Esophagus mucosa (tissue), 1 donor: ENCODE data around the gene DOCK3. TPM values are rescaled to one million over a fixed set of nuclear protein-coding genes. Genes with fewer than 3 reads are reported as not detected.
"Not testable (repeated sequence)": the region's sequence is repeated elsewhere in the genome, so short reads cannot be mapped to it uniquely, and the experiment has no call there.

ENCODE experiments used
- ATAC-seq: fragments of 200-7000 bp; cut with Tn5 transposase; one replicate; pipeline ENCODE4 v1.9.1; 2020
- total RNA-seq: library from RNA; stranded (reverse); gene quantifications from one replicate; pipeline ENCODE4 v1.2.4, GENCODE V29; 2023
- donor health status: DM: yes; HTN: yes; CAD: no.

Gene DOCK3
- total RNA-seq, 1 donor from 2014 or later, result 0.84 TPM

DNA sequence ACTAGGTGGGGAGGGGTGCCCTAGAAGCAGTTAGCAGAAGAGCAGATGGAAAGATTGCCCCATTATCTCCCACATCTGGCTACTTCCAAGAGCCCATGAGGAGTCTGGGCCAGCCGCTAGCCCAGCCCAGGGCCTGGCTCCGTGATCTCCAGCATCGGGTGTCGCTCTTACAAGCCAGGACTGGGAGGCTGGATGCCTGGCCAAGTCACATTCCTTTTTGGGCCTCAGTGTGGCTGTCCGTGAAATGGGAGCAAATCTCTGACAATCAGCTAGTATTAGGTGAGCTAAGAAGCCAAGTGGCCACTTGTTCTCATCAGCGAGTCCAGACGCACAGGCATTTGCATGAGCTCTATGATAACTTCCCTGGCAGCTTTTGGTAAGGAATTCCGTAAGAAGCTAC is 23.3 kb upstream of the DOCK3 start:
- no peak for ATAC-seq

DNA sequence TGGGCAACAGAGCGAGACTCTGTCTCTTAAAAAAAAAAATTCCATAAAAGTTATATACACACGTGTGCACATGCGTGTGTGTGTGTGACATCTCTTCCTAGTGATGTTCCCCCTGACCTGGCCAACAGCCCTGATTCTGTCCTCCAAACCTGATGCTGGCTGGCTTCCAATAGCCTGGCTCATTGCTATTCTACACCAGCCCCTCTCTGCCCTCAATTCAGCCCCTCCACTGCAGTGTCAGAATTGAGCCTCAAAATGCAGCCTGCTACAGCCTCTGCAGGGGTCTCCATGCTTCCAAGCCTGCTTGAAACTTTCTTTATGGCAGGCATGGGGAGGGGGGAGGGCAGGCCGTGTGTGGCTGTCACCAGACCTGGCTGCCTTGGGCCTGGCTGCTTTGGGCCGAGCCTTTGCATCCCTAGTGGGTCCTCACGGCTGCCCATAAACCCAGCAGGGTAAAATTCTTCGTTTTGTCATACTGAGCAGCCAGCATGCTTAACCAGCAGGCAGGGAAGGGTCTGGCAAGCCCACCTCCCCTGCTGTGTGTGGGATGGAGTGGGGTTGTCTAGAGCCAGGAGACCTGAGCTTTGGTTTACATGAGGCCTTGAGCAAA is 22.7 kb upstream of the DOCK3 start:
- no peak for ATAC-seq

DNA sequence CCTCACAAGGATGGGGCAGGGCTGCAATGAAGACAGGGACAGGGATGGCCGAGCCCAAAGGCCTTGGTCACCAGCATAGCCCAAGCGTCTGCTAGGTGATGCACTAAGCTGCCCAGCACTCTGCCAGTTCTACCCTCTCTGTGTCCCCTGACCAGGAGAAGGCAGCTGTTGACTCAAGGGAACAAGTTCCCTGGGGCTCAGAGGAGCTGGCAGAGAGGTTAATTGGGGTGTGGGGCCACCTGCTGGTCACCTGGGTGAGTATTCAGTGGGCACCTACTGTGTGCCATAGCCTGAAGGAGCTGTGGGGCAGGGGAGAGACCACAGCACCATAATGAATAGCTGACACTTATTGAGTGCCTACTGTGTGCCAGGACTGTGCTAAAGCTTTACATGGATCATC is 22.0 kb upstream of the DOCK3 start:
- ATAC-seq, result peak; percentile 36

DNA sequence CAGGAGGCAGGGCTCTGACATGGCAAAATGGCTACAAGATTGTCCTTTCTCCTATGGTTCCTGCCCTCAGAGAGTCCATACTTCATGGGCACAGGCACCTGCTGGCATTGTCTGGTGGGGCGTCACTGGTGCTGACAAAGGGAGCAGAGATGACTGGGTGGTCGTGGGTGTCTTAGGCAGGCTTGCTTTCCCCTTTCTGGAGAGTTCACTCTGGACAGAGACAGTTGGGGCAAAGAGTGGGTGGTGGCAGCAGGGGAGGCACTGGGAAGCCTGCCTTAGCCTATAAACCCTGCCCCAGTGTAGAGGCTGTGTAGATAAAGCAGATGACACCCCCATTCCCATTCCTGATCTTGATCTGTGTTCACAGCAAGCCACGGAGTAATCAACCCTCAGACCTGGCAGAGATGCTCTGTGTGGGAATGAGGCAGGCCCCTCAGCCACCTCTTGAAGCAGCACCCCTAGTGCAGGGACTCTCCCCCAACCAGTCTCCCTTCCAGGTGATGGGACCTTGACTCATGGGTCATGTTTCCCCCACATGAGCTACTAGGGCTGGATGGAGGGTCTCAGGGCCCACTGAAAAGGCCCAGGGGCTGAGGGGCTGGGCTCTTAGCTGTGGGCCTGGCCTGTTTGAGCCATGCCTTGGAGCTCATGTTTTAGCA is 20.7 kb upstream of the DOCK3 start:
- no peak for ATAC-seq

DNA sequence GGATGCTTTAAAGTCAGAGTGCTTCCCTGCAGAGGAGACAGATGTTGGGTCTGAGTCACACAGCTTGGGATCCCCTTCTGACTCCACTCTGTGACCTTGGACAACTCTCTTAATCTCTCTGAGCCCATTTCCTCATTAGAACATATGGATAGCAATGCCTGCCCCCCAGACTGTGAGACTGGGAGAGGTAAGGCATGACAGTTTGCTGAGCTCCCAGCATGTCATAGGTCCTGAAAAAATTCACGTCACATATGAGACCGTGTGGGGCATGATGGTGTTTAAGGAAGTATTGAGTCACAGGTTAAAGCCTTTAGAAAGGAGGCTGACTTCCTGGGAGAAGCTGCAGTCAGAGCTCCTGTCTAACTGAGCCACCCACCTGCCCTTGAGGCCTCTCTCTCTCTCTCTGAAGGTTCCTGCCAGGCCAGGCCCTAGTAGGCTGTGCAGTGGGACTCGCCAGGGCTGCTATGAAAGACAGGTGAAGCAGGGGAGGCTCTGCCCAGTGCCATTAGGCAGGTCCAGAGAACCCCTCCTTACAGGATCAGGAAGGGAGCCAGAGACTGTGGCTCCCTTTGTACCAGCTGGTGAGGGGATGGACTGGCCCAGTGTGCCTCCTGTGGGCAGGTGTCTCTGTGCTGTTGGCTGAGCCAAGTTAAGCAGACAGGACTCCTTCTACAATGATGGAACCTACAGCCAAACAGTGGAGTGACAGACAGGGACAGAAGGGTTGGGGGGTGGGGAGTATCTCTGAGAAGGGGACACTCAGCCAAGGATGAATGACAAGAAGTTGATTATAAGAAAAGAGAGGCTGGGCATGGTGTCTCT is 19.5 kb upstream of the DOCK3 start:
- peak; percentile 74 for ATAC-seq

DNA sequence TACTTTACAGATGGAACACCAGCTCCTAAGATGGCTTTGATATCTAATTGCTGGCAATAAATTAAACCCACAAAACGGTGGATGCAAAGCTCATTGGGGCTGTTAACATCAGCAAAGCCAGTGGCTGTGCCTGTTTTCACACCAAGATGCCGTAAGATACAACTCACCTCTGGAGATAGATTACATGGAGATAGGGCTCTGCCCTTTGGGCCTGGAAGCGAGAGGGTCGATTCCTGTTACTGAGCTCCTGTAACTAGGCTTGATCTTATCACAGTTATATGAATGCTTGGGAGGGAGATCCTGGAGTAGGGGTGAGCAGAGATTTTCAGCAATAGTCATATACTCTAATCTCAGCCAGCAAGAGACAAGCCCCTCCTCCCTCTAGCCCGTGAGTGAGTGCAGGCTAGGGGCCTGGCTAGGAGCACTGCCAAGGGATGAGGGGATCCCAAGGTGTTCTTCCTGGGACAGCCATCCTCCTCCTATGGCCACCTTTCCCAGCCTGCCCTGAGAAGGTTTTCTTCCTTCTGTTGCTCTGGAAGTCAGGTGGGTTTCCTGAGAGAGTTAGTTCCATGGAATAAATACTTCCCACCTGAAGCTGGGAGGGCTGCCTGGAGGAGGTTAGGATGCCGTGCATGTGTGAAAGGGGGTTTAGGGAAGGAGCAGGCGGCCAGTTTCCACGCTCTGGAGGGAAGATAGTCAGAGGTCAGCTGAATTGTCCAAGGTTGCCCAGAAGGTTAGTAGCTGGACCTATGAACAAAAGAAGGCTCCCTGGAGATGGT is 18.1 kb upstream of the DOCK3 start:
- ATAC-seq, result no peak

DNA sequence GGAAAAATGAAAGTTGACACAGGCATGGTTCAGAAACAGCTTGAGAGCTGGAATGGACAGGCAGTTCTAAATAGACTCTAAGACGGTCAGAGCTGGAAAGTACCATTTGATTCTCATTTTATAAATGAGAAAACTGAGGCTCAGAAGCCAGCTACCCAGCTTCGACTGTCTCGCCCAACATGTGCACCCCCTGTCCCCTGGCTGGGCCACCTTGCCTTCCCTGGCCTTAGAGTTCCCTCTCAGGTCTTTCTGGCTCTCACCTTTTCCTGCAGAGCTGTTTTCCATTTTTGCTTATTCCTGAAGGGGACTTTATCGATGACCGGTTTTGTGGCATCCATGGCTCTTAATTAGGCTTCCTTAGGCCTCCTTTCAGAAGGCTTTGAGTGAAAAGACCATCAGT is 17.3 kb upstream of the DOCK3 start:
- ATAC-seq, result no peak

DNA sequence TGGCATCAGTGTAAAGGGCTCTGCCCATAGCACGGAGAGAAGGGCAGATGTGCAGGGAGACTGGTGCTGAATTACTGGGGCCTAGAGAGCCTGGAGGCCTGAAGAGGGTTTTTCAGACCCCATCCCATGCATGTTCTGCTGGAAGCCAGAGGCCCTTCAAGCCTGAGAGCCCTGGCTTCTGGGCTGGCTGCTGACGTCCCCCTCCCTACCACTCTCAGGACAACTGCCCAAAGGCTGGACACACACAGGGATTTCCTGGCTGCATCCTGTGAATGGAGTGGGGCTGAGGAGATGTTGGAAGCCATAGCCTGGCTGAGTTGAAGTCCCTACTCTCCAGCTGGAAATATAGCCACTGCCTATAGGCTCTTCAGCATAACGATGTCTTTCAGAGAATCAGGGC is 16.9 kb upstream of the DOCK3 start:
- no peak for ATAC-seq

DNA sequence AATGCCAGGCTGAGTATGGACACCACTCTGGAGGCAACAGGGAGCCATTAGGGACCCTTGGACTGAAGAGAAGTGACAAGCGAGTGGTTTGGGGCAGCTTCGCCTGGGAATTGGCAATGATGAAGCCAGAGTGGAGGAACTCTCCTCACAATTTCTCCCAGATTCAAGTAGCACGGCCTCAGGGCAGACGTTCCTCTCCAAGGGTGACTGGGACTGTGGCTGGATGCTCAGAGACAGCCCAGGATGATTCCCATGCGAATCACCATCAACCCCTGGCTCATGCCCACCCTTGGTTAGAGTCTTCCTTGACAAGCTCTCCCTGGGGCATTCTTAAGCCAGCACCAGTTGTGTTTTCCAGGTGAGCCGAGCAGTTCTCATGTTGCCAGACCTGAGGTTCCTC is 16.3 kb upstream of the DOCK3 start:
- ATAC-seq, result no peak

DNA sequence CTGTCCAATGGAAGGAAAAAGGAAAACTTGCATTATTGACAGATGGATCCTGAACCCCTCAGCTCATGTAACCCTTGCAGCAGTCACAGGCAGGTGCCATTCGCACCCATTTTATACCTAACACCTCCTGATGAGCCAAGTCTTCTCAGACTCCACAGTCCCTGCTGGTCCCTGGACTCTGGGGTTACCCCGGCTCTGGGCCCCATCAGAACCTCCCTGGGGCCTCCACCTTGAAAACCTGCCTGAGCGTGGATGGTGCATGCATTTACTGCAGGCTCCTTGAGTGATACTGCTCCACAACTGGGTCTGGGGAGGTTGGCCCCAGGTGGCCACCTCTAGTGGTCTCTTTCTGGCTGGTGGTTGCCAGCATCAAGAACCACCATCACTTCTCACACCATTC is 15.9 kb upstream of the DOCK3 start:
- ATAC-seq, result no peak

DNA sequence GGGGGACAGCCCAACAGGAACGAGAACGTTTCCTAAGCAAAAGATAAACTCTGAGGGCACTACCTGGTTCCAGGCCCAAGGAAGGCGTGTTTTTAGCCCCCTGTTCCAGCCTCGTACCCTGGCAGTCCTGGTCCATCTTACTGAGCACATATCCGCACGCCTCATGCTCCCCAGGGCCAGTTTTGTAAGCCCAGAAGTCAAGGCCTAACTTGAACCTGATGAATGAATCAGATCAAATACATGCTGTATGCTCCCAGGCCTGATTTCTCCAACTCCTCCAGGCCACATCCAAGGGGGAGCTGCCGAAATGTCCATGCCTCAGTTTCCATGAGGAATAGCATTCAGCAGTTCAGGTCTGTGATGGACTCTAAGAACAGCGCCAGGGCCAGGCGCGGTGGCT is 14.3 kb upstream of the DOCK3 start:
- ATAC-seq, result no peak

DNA sequence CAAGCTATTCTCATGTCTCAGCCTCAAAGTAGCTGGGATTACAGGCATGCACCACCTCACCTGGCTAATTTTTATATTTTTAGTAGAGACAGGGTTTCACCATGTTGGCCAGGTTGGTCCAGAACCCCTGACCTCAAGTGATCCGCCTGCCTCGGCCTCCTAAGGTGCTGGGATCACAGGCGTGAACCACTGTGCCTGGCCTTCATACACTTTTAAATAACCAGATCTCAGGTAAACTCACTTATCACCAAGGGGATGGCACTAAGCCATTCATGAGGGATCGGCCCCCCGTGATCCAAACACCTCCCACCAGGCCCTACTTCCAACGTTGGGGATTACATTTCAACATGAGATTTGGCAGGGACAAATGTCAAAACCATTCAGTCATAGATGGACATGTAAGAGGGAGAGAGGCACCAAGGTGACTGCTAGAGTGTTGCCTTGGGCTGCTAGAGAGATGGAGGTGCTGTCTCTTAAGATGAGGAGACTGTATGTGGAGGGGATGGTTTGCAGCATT is 13.3 kb upstream of the DOCK3 start:
- ATAC-seq, result no peak

DNA sequence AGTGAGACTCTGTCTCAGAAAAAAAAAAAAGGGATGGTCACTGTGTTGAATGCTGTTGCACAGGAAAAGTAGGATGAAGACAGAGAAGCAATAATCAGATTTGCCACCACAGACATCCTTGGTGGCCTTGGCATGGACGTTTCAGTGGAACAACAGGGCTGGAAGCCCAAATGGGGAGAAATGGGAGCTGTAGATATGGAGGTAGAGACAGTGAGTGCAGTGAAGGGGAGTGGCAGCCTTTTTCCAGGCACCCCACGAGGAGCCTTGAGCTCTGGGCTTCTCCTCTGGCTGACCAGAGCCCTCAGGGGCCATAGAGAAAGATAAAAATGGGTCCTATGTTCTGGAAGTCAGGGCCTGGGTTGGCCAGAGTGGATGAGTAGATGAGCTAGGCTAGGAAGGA is 12.3 kb upstream of the DOCK3 start:
- ATAC-seq, result no peak

DNA sequence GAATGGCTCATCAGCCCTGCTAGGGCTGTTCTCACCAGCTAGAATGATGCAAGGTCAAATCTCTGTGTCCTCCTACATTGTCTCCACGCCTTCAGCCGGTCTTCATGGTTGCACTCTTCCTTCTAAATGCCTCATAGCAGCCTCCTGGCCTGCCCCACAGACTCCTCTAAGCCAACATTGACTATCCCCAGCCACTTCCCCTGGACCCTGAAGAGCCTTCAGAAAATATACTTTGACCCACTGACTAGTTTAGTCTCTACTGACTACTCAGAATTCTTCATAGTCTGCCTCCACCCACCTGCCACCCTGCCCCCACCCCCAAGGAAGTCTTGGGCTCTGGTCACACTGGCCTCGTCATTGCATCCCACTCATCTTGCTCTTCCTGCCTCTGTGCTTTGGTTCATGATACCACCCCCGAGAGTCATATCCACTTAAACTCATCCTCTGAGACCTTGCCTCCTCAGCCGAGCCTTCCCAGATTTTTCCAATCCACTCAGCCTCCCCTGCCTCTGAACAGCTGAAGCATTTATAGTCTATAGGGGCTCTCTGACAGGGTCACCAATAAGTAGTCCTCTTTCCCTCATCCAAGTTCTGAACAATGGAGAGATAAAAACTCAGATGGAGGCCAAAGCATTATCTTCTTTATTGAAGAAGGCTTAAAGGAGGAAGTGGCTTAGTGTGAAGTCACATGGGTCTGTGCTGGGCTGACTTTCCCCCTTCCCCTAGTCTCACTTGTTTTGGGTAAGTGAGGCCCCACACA is 9.5 kb upstream of the DOCK3 start:
- no peak for ATAC-seq

DNA sequence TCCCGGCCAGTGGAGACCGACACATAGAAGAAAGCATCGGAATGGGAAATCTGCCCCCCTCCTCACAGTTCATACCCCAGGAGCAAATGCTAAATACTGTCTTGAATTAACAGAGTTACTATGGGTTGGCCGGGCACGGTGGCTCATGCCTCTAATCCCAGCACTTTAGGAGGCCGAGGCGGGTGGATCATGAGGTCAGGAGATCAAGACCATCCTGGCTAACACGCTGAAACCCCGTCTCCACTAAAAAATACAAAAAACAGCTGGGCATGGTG is 8.9 kb upstream of the DOCK3 start:
- ATAC-seq, result not testable (repeated sequence)

DNA sequence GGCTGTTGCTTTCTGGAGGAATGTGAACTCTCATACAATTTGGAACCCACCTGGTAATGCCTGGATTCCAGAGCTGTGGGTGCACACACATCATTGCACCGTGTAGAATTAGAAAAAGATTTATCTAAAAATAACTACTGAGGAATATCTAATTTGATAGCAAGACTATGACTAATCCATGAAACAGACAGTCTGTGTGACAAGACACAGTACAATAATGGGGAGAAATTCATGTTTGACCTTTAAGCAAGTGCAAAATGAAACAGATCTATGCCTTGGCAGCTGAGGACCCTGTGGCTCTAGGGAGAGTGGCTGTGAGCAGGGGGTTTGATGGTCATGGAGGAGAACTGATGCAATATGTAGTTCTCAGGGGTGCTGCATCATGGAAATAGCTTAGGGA is 7.9 kb upstream of the DOCK3 start:
- ATAC-seq, result no peak

DNA sequence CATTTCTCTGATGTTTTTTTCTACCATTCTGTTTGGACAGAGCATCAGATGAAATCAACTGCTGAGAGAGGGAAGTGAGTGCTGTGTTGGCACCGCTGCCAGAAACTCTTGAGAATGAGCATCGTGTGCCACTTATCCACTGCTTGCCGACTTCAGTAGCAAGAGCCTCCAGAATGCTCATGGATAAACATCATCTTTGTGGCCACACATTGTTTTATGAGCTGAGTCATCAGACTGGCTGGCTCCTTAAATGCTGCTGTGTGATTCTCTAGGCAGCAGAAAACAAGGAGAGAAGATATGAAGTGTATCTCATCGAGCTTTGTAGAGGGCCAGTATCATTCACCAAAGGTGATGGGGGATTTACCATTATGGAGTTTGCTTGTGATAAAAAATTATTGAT is 3.4 kb upstream of the DOCK3 start:
- ATAC-seq, result no peak

DNA sequence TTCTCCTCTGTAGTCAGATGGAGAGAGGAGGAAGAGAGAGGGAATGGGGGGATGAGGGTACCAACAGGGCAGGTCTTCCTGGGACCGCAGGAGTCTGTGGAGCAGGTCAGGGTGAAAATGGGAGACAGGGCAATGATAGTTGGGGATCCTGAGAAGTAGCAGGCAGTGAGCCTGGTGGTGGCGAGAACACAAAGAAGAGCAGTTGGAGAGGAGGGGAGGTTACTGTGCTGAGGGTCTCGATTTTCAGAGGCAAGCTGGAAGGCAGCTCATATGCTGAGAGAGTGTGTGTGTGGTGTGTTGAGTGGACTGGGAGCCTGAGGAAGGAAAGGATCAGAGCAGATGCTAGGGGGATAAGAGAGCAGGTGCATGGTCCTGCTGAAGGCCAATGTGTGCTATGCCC is 2.1 kb upstream of the DOCK3 start:
- ATAC-seq, result no peak

DNA sequence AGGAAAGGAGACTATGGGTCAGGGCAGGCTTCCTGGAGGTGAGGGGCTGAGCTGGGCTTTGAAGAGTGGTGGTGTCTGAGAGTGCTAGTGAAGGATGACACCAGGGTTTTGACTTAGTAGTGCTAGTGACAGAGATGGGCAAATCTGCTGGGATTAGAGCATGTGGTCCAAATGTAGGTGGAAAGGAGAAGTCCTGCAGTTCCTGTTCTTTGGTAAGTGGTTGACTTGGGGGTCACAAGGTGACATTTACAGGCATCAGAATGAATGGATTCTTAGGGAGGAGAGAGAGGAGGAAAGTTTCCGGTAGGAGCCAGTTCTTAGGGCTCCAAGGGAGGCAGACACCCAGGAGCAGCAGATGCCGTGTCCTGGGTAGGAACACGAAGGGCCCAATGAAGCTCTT is 796 bp upstream of the DOCK3 start:
- no peak for ATAC-seq

DNA sequence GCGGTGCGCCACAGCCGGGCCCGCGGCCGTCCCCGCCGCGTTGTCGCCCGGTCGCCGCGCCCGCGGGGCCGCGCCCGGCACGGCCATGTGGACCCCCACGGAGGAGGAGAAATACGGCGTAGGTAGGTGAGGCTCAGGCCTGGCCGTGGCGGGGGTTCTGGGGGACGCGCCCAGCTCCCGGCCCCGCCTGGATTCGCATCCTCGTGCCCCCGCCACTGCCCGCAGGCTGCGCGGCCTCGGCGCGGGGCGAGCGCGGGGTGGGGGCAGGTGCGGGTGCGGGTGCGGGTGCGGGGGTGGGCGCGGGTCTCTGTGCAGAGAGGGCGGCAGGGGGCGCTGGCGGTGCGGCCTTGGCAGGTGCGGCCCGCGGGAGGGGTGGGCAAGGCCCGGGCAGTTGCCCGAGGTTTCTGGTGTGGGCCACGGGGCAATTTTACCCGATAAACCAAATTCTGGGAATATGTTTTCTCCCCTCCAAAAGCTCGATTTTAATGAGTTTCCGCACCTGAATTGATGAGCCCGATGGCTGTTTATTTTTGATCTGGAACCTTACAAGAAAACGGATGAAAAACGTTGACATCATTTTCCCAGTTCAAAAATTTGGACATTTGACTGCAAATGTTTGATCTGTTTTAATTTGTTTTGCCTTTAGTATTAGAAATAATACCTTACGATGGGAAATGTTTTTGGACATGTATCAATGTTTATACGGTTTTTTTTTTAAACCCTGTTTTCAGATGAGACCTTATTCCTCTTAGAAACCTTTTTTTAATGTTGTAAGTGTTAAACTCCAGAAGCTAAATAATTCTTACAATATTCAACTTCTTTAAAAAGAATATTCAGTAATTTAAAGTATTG is 678 bp downstream of the DOCK3 start:
- ATAC-seq, result peak; percentile 7

DNA sequence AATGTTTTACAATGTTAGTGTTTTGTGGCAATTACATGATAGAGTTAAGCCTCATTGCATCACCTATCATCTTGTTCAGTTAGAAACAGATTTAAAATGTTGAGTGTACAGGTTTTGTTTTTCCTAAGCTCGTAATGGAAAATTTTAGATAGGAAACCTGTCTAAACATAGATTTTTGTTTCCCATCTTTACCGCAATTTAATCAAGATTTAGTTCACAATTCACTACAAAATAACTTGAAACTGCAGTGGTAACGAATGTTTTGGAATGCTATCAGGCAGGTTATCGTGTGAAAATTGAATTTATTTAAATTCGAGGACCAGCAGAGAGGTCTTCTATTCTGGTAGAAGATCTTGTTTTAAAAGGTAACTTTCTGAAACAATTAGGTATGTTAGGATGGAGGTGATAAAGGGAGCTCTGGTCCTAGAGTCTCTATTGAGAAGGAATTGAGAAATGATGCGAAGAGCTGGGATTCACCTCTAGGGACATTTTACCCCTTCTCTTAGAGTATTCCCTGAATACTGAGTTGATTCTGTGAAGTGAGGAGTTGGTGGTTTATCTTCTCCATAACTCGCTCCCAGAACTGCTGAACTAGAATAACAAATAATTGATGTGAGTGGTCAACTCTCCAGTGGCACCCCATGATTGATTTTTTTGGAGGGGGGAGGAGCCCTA is 1.4 kb downstream of the DOCK3 start:
- no peak for ATAC-seq
